ENCODE results near the gene FAM234B.
"Not testable (repeated sequence)": the region's sequence is repeated elsewhere in the genome, so short reads cannot be mapped to it uniquely, and the experiment has no call there.

FAM234B gene

DNA sequence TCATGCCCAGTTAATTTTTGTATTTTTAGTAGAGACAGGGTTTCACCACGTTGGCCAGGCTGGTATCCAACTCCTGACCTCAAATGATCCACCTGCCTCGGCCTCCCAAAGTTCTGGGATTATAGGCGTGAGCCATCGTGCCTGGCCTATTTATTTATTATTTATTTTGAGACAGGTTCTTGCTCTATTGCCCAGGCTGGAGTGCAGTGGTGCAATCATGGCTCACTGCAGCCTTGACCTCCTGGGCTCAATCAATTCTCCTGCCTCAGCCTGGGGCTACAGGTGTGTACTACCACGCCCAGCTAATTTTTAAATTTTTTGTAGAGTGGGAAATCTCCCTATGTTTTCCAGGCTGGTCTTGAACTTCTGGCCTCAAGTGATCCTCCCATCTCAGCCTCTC is 8.8 kb upstream of the FAM234B start:
- H3K27ac Mint-ChIP-seq; H3K4me3 Mint-ChIP-seq; H3K27me3 Mint-ChIP-seq; H3K9me3 Mint-ChIP-seq (ENCODE audit: low read depth); H3K4me1 Mint-ChIP-seq (ENCODE audit: low read depth); H3K36me3 Mint-ChIP-seq: not testable (repeated sequence)

DNA sequence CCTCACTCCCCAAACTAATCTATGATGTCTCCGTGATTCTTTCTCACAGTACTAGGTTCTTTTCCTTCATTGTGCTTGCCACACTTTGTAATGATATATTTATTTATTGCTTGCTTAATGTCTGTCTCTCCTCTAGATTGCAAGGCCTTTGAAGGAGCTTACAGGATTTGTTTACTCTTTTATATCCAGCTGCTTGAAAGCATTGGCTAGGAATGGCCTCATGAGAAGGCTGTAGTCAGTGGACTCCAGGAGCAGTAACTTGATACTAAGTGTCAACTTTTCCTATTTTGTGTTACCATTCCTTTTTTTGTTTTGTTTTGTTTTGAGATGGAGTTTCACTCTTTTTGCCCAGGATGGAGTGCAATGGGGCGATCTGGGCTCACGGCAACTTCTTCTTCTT is 7.3 kb upstream of the FAM234B start:
- H3K4me1 Mint-ChIP-seq (ENCODE audit: low read depth): no peaks in the 10 kb centered on the region
- H3K27me3 Mint-ChIP-seq: no peaks in the 10 kb centered on the region
- H3K9me3 Mint-ChIP-seq (ENCODE audit: low read depth): no peaks in the 10 kb centered on the region
- H3K27ac Mint-ChIP-seq: no peak overlapping the region
- H3K36me3 Mint-ChIP-seq: no peaks in the 10 kb centered on the region
- no peak overlapping the region for H3K4me3 Mint-ChIP-seq

DNA sequence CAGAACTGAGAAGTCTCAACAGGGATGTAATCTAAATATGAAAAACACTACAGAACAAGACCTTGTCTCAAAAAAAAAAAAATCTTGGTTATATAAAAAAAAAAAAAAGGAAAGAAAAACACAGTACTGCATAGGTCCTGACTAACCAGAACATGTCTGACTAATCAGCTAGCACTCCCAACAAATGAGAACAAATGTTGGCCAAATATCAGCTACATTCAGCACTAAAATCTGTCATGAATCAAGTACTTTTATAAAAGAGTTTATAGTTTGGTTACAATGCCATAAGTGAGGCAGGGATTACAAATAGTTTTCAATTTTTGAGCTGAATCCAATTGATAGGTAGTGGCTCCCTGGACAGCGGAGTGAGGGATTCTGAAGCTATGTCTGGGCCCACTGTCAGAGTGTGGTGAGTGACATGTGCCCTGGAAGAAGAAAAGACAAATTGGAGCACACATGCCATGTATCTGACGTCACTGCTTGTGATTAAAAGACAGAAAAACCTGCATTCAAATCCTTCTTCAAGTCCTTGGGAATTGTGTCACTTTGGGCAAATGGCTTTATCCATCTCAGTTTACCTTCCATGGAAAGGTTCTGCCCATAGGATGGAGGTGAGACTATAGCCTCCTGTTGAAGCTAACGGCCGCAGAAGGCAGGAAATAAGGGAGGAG is 5.6 kb upstream of the FAM234B start:
- Mint-ChIP-seq H3K4me1 (ENCODE audit: low read depth) (no peaks in the 10 kb centered on the region), H3K27me3 (no peaks in the 10 kb centered on the region), H3K36me3 (no peaks in the 10 kb centered on the region), H3K9me3 (ENCODE audit: low read depth) (no peaks in the 10 kb centered on the region), H3K4me3 (no peak overlapping the region), H3K27ac (no peak overlapping the region)

DNA sequence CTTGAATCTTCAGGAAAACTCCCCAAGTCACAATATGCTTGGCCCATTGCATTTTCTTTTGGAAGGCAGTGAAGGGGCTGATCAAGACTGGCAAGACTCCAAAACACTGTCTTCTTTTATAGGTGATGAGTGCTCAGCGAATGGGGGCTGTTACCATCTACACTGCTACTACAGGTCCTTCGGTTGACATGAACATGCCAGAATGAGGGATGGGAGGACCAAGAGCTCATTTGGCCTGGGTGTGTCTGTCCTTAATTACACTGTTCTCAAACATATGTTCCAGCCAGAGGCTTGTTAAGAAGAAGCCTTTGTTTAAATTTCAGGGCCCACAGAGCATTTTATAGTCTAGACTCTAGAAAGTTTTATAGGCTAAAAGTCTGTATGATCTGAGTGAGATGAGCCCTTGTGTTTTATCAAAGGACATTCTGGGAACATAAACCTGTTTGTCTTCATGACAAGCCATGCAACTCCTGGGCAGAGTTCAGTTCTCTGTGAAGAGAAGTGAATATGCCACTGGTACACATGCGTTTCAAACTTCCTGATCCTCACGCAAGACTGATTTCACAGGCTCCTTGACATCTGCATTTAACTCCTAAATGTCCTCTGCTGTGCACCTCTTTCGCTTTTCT is 4.7 kb upstream of the FAM234B start:
- no peaks in the 10 kb centered on the region for H3K9me3 Mint-ChIP-seq (ENCODE audit: low read depth)
- no peak overlapping the region for H3K27ac Mint-ChIP-seq
- no peaks in the 10 kb centered on the region for H3K36me3 Mint-ChIP-seq
- no peak overlapping the region for H3K4me3 Mint-ChIP-seq
- H3K4me1 Mint-ChIP-seq (ENCODE audit: low read depth): peaks cover 4% of the 10 kb centered on the region
- no peaks in the 10 kb centered on the region for H3K27me3 Mint-ChIP-seq

DNA sequence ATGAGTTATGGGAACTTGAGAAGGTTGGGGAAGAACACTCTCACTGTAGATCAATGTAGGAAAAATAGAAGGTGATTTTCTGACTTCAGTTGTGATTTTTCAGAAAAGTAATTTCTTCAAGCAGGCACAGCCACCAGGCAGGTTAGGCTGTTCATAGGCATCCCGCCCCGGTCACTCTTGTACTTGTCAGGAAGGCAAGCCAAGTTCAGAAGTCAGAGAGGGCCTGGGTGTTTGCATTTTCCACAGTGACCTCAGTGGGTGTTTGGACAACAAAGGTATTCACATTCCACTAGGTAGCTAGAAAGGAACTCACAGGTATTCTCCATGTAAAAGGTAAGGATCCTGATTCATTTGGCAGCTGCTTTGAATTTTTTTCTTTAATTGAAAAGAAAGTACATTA is 3.0 kb upstream of the FAM234B start:
- H3K9me3 Mint-ChIP-seq (ENCODE audit: low read depth): no peaks in the 10 kb centered on the region
- peaks cover 14% of the 10 kb centered on the region for H3K4me1 Mint-ChIP-seq (ENCODE audit: low read depth)
- H3K4me3 Mint-ChIP-seq: no peak overlapping the region
- no peak overlapping the region for H3K27ac Mint-ChIP-seq
- no peaks in the 10 kb centered on the region for H3K27me3 Mint-ChIP-seq
- no peaks in the 10 kb centered on the region for H3K36me3 Mint-ChIP-seq

DNA sequence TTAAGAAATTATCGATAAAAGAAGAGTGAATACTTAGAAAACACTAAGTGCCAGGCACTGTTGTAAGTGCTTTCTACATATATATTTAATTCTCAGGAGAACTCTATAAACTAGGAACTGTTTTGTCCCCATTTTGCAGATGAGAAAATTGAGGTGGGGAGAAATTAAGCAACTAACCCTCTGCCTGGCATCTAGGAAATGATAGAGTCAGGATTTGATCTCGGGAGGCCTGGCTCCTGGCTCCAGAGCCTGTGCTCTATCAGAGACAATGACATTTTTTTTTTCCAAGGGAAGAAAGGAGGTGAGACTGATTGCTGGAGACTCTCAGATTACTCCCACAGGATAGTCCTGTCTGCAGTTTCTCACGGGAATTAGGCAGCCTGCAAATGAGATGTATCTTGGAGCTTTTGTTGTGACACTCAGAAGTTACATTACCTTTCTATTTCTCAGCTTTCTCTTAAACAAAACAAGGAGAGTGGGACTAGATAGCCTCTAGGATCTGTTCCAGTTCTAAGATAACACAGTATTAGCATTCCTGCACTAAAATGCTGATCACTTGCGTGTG is 1.4 kb upstream of the FAM234B start:
- H3K27ac Mint-ChIP-seq: no peak overlapping the region
- no peaks in the 10 kb centered on the region for H3K27me3 Mint-ChIP-seq
- H3K36me3 Mint-ChIP-seq: no peaks in the 10 kb centered on the region
- H3K9me3 Mint-ChIP-seq (ENCODE audit: low read depth): no peaks in the 10 kb centered on the region
- peaks cover 14% of the 10 kb centered on the region for H3K4me1 Mint-ChIP-seq (ENCODE audit: low read depth)
- peak overlapping the region; percentile 68 for H3K4me3 Mint-ChIP-seq

DNA sequence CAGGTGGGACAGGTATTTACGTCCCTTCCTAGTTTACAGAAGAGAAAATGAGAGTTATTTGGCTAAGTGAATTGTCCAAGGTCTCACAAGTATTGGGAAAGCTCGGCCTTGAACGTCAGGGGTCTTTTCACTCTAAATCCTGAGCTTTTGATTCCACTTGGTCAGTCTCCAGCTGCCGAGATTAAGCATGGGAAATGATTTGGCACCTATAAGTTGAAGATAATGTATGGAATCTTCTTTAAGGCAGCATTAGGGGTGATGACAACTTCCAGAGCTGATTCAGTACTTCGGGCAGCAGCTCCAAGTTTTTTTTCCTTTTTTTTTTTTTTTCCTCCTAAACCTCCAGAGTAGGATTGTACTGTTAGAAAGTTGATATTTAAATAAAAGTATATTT is 722 bp downstream of the FAM234B start:
- H3K36me3 Mint-ChIP-seq: no peaks in the 10 kb centered on the region
- peak overlapping the region; percentile 59 for H3K27ac Mint-ChIP-seq
- H3K9me3 Mint-ChIP-seq (ENCODE audit: low read depth): no peaks in the 10 kb centered on the region
- H3K4me1 Mint-ChIP-seq (ENCODE audit: low read depth): peaks cover 14% of the 10 kb centered on the region
- H3K4me3 Mint-ChIP-seq: peak overlapping the region; percentile 88
- no peaks in the 10 kb centered on the region for H3K27me3 Mint-ChIP-seq

DNA sequence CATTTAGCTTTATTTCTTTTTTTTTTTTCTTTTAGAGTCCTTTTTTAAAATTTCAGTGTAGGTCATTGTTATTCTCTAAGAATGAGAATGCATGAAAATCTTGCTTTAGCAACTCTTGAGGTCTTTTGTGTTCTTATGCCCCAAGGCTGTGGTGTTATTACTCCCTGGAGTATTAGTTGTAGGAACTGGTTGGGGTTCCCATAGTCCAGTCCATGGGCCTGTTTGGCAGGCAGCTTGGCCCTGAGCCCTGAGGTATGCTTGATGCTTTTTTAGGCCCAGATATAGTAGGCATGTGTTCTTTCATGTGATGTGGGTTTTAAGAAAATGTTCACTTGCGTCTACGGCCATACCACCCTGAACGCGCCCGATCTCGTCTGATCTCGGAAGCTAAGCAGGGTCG is 1.6 kb downstream of the FAM234B start:
- Mint-ChIP-seq H3K4me1 (ENCODE audit: low read depth) (peaks cover 14% of the 10 kb centered on the region), H3K27ac (no peak overlapping the region), H3K36me3 (peaks cover 2% of the 10 kb centered on the region), H3K9me3 (ENCODE audit: low read depth) (no peaks in the 10 kb centered on the region), H3K27me3 (no peaks in the 10 kb centered on the region), H3K4me3 (peak overlapping the region; percentile 88)

DNA sequence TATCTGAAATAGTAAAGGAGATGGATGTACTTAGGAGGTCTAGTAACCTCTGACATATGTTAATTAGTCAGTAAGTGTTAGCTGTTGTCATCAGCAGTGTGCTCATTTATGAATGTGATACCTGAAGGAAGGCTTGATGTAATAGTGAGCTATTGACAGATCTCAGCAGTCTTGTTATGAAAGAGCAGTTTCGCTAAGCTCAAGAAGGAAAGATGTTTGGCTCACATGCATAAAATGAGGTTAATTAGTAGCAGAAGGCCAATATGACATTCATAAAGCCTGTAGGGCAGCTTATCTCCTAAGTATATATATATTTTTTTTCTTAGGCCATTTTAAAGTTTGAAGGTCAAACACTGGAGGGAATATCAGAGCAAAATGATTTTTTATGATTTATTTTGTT is 2.8 kb downstream of the FAM234B start:
- peaks cover 4% of the 10 kb centered on the region for H3K36me3 Mint-ChIP-seq
- no peaks in the 10 kb centered on the region for H3K27me3 Mint-ChIP-seq
- no peak overlapping the region for H3K4me3 Mint-ChIP-seq

DNA sequence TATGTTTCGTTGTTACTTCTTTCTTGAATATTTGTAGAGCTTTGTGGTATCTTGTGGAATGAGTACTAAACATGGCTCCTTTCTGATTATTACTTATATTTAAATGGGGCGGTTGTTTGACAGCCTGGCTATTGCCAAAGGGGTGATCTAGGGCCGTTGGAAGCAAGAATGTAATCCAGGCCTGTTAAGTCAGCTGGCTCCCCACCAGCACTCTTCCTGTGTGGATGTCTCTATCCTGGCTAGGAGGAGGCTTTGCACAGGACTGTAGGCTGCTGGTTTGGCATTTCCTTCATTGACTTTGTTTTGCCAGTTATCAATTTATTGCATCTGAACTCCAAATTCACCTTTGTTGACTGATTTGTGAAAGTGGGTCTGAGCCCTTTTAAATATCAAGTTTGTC is 5.6 kb downstream of the FAM234B start:
- Mint-ChIP-seq H3K4me3 (no peak overlapping the region), H3K36me3 (peaks cover 6% of the 10 kb centered on the region), H3K27me3 (no peaks in the 10 kb centered on the region), H3K27ac (no peak overlapping the region), H3K4me1 (ENCODE audit: low read depth) (peaks cover 13% of the 10 kb centered on the region), H3K9me3 (ENCODE audit: low read depth) (peaks cover 6% of the 10 kb centered on the region)

More for the DNA sequence above, 2.8 kb downstream of the FAM234B start:
- Mint-ChIP-seq H3K27ac (no peak overlapping the region), H3K4me1 (ENCODE audit: low read depth) (peaks cover 14% of the 10 kb centered on the region), H3K9me3 (ENCODE audit: low read depth) (no peaks in the 10 kb centered on the region)

DNA sequence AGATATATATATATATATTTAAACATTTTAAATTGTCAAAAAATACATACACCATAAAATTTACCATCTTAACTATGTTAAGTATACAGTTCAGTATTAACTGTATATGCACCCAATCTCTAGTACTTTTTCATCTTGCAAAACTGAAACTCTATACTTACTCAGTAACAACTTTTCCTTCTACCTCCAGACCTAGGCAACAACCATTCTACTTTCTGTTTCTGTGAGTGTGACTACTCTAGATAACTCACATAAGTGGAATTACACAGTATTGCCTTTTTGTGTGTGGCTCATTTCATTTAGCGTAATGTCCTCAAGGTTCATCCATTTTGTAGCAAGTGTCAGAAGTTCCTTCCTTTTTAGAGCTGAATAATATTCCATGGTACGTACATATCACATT is 8.2 kb downstream of the FAM234B start:
- H3K27ac Mint-ChIP-seq: no peak overlapping the region
- peaks cover 13% of the 10 kb centered on the region for H3K36me3 Mint-ChIP-seq
- peaks cover 6% of the 10 kb centered on the region for H3K9me3 Mint-ChIP-seq (ENCODE audit: low read depth)
- H3K27me3 Mint-ChIP-seq: no peaks in the 10 kb centered on the region
- peaks cover 3% of the 10 kb centered on the region for H3K4me1 Mint-ChIP-seq (ENCODE audit: low read depth)
- H3K4me3 Mint-ChIP-seq: no peak overlapping the region

DNA sequence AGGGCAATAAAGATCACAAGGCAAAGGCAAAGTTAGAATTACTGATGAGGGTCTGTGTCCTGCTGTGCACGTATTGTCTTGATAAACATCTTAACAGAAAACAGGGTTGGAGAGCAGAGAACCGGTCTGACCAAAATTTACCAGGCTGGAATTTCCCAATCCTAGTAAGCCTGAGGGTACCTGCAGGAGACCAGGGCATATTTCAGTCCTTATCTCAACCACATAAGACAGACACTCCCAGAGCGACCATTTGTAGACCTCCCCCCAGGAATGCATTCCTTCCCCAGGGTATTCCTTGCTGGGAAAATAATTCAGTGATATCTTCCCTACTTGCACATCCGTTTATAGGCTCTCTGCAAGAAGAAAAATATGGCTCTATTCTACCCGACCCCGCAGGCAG is 9.4 kb downstream of the FAM234B start:
- H3K27me3 Mint-ChIP-seq; H3K9me3 Mint-ChIP-seq (ENCODE audit: low read depth); H3K4me1 Mint-ChIP-seq (ENCODE audit: low read depth); H3K27ac Mint-ChIP-seq; H3K4me3 Mint-ChIP-seq: not testable (repeated sequence)
- peaks cover 20% of the 10 kb centered on the region for H3K36me3 Mint-ChIP-seq

DNA sequence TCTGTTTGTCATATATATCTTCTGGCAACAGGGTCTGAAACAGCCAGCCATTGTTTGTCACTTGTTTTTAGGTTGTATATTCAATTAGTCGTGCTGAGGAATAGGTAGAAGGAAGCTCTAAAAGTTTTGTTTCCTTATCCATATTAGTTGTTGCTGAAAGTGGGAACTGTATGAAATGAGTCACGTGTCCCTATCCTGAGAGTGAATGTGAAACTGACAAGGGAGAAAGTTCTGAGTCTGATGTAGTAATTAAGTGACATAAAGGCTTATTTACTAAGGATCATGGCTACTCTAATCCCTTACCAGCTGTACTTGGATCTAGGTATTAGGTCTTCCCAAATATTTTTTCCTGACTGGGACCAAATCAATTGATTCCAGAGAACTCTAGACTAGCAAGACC is 16.4 kb downstream of the FAM234B start:
- Mint-ChIP-seq H3K4me3 (no peak overlapping the region), H3K4me1 (ENCODE audit: low read depth) (no peaks in the 10 kb centered on the region), H3K27ac (no peak overlapping the region), H3K27me3 (no peaks in the 10 kb centered on the region), H3K9me3 (ENCODE audit: low read depth) (no peaks in the 10 kb centered on the region), H3K36me3 (peaks cover 43% of the 10 kb centered on the region)

DNA sequence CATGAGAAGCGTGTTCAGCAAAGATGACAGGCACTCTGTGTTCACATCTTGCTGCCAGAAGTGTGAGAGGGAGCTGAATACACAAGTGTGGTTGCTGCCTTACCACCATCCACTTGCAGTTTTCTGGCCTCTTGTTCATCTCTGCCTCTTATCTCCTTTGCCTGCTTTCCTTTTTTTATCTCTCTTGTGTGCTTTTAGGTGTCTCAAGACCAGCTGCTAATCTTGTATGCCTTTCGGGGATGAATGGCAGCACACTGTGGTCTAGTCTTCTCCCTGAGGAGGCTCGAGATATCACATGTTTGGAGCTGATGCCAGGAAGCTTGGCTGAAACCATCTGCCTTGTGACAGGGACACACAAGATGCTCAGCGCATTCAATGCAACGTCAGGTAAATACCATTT is 17.2 kb downstream of the FAM234B start:
- no peaks in the 10 kb centered on the region for H3K9me3 Mint-ChIP-seq (ENCODE audit: low read depth)
- H3K4me3 Mint-ChIP-seq: no peak overlapping the region
- H3K27me3 Mint-ChIP-seq: no peaks in the 10 kb centered on the region
- H3K36me3 Mint-ChIP-seq: peaks cover 45% of the 10 kb centered on the region
- no peak overlapping the region for H3K27ac Mint-ChIP-seq
- H3K4me1 Mint-ChIP-seq (ENCODE audit: low read depth): no peaks in the 10 kb centered on the region

DNA sequence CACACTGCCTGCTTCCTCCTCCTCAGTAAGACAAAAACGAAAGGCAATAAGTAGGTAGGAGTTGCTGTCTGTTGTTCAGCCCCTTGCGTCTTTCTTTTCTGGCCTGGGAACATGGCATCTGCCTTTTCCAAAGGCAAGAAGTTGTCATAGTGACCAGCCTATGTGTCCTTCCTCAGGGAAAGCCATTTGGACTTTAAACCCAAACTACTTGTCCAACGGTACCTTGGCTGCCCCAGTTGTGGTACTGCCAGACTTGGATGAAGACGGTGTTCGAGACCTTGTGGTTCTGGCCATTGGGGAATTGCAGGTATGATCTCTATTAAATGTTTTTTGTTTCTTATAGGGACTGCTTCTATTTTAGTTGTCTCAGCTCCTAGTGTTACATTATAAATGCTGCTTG is 18.5 kb downstream of the FAM234B start:
- Mint-ChIP-seq H3K4me3 (no peak overlapping the region), H3K36me3 (peaks cover 46% of the 10 kb centered on the region), H3K27ac (no peak overlapping the region), H3K9me3 (ENCODE audit: low read depth) (no peaks in the 10 kb centered on the region), H3K4me1 (ENCODE audit: low read depth) (no peaks in the 10 kb centered on the region), H3K27me3 (no peaks in the 10 kb centered on the region)

DNA sequence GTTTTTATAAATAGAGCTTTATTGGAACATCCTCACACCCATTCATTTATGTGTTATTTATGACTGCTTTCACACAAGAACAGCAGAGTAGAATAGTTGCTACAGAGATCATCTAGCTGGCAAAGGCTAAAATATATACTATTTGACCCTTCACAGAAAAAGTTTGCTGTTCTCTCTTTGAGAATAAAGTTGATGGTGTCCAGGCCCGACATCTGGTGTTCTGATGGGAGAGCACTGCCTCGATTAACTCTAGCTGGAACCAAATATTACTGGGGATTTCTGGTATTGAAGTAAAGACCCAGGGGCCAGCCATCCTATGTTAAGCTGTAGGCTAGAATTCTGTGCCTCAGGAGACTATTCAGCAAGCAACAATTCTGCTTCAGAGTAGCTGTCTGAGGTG is 21.8 kb downstream of the FAM234B start:
- H3K4me1 Mint-ChIP-seq (ENCODE audit: low read depth): no peaks in the 10 kb centered on the region
- peaks cover 30% of the 10 kb centered on the region for H3K36me3 Mint-ChIP-seq
- no peaks in the 10 kb centered on the region for H3K27me3 Mint-ChIP-seq
- H3K4me3 Mint-ChIP-seq: no peak overlapping the region
- no peaks in the 10 kb centered on the region for H3K9me3 Mint-ChIP-seq (ENCODE audit: low read depth)
- H3K27ac Mint-ChIP-seq: no peak overlapping the region

Measured in activated naive CD8-positive, alpha-beta T cell (primary cell).